IMR-90 (cell line): ENCODE data around the gene NOS3.

Source experiments
- BHLHE40 ChIP-seq: fragments of 150-350 bp; IDR thresholded peaks from 2 replicates; pipeline ENCODE4 v1.6.1; 2016; ENCODE audit warnings: mild to moderate bottlenecking, low read depth, low read length
- CEBPB ChIP-seq: IDR thresholded peaks from 2 replicates; pipeline ENCODE4 v1.6.1; 2012; ENCODE audit warnings: low read depth, low read length, improper control_type of control experiment
- CHD1 ChIP-seq: IDR thresholded peaks from 2 replicates; pipeline ENCODE4 v1.6.1; 2012; ENCODE audit warnings: low read depth, low read length, improper control_type of control experiment
- CTCF ChIP-seq: conservative IDR thresholded peaks from 2 replicates; pipeline ENCODE4 v1.5.1; 2012; ENCODE audit warnings: mild to moderate bottlenecking, low read depth, low read length, improper control_type of control experiment
- ELK1 ChIP-seq: fragments of 150-350 bp; IDR thresholded peaks from 2 replicates; pipeline ENCODE4 v1.6.1; 2016; ENCODE audit warnings: low read depth, mild to moderate bottlenecking, low read length, moderate library complexity, borderline replicate concordance
- MAZ ChIP-seq: IDR thresholded peaks from 2 replicates; pipeline ENCODE4 v1.6.1; 2012; ENCODE audit warnings: low read depth, mild to moderate bottlenecking, low read length, improper control_type of control experiment, moderate library complexity, borderline replicate concordance
- POLR2A ChIP-seq: IDR thresholded peaks from 2 replicates; pipeline ENCODE4 v1.6.1; 2012; ENCODE audit warnings: mild to moderate bottlenecking, low read depth, low read length
- RCOR1 ChIP-seq: IDR thresholded peaks from 2 replicates; pipeline ENCODE4 v1.6.1; 2012; ENCODE audit warnings: mild to moderate bottlenecking, low read length, improper control_type of control experiment; ENCODE audit not compliant: insufficient replicate concordance
- SMC3 ChIP-seq: fragments of 150-350 bp; IDR thresholded peaks from 2 replicates; pipeline ENCODE4 v1.6.1; 2016; ENCODE audit warnings: low read depth, mild to moderate bottlenecking, antibody characterized with exemption, low read length, moderate library complexity

- no peak for TF ChIP-seq CEBPB
- no peak for TF ChIP-seq SMC3
- no peak for TF ChIP-seq CTCF
- TF ChIP-seq MAZ = no peak
- no peak for TF ChIP-seq POLR2A
- TF ChIP-seq RCOR1 = no peak
- TF ChIP-seq ELK1 = no peak
- TF ChIP-seq BHLHE40 = no peak
- no peak for TF ChIP-seq CHD1
Measured at GRCh38 chr7:150973571-150974451, 17.0 kb upstream of the NOS3 start.
